GM18507 (cell line): ENCODE data around the gene ZFP37.
"Not testable (repeated sequence)": the region's sequence is repeated elsewhere in the genome, so short reads cannot be mapped to it uniquely, and the experiment has no call there.

Experiments
- DNase-seq: peaks from one replicate; pipeline ENCODE4 v3.0.0; 2011; ENCODE audit warnings: low read depth; ENCODE audit not compliant: insufficient read length; ENCODE audit errors: extremely low spot score
- FAIRE-seq: peaks from 2 replicates; lab custom pipeline; 2011; peaks lifted over from hg19 to GRCh38; lab: Jason Lieb, UNC

The ZFP37 gene

DNA sequence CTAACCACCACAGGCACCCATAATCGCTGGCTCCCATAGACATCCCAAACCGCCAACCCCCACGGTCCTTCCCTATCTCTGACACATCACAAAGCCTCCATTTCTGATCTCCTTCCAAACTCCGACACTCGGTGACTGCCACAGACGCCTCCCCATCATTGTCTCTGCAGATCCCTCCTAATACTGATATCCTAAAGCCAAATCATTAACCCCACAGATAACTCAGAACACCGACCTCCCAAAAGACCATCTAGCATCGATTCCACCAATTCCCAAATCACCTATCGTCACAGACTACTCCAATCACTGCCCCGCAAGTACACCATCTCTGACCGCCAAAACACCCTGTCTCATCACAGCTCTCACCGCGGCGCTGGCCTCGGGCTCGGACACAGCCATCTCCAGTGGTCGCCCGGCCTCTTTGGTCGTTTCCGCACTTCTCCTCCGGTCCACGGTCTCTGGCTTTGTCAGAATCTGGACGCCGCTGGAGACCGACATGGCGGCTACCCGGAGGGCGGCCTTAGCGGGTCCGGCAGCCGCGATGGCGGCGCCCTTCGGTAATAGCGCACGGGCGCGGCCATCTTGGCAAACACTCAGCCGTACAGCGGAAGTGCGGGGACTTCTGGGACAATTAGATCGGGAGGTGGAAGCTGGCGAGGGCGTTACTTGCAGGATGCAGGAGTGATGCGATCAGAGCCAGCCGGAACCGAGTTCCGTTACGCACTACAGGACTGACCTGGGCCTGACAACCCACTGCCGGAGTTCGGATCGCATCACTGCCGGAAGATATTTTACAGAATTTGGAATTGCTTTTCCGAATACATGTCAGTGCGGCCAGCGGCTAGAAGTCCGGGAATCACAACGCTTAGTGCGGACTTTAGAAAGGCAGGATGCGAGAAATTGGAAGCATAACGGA lies at the start of gene ZFP37:
Gene ZFP37, minus strand, starts transcription at position 534 of the 916 bp plus-strand sequence. Its CDS starts 36 bp downstream, at position 498.
- FAIRE-seq (no peak), DNase-seq (peak; percentile 35)

- FAIRE-seq, result peak; percentile 68
Observed at GRCh38 chr9:113105345-113105744, 48.8 kb upstream of the ZFP37 start.

GRCh38 chr9:113095561-113095960 lies 39.0 kb upstream of the ZFP37 start:
- no peak for DNase-seq
- FAIRE-seq, result no peak

More at GRCh38 chr9:113105345-113105744, 48.8 kb upstream of the ZFP37 start:
- not testable (repeated sequence) for DNase-seq

GRCh38 chr9:113089924-113090323 lies 33.4 kb upstream of the ZFP37 start:
- not testable (repeated sequence) for DNase-seq, FAIRE-seq

DNA sequence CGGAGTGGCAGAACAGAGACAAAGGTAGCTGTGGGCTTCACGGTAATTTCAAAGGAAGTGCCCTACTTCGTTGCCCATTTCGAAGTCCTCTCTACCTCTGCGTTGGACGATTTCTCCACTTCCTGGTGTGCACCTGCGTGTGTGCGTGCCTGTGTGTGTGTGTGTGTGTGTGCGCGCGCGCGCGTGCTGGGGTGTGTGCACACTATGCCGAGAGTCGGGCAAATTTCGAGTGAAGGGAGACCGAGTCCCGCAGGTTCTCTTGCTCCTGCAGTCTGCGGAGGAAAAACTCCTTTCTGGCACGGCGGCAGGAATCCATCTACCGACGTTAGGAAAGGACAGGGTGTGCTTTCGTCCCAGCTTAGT lies 32.6 kb upstream of the ZFP37 start:
- FAIRE-seq, DNase-seq: not testable (repeated sequence)

GRCh38 chr9:113088456-113089142 lies 32.1 kb upstream of the ZFP37 start:
- FAIRE-seq, DNase-seq: not testable (repeated sequence)

- DNase-seq, FAIRE-seq: not testable (repeated sequence)
Observed at GRCh38 chr9:113062932-113063310, 6.4 kb upstream of the ZFP37 start.

- not testable (repeated sequence) for FAIRE-seq, DNase-seq
Observed at GRCh38 chr9:113062256-113062931, 5.9 kb upstream of the ZFP37 start.

GRCh38 chr9:113061072-113061850 lies 4.7 kb upstream of the ZFP37 start:
- FAIRE-seq, DNase-seq: not testable (repeated sequence)

- DNase-seq, FAIRE-seq: not testable (repeated sequence)
Observed at GRCh38 chr9:113059581-113060284, 3.2 kb upstream of the ZFP37 start.

DNA sequence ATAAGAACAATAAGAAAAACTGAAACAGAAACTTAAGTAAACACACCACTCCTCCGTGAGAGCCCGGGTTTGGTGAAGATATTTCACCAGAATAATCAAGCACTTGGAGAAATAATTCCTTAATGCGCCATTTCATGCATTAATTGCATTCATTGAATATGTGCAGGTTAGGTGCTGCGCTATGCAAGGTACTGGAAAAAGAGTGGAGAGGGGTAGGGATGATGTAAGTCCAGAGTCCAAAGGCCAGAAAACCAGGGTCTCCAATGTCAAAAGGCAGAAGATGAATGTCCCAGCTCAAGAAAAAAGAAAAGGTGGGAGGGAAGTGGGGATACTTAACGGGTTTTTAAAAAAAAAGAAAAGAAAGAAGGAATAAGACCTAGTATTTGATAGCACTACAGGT lies 669 bp upstream of the ZFP37 start:
- FAIRE-seq, result no peak
- DNase-seq, result no peak

DNA sequence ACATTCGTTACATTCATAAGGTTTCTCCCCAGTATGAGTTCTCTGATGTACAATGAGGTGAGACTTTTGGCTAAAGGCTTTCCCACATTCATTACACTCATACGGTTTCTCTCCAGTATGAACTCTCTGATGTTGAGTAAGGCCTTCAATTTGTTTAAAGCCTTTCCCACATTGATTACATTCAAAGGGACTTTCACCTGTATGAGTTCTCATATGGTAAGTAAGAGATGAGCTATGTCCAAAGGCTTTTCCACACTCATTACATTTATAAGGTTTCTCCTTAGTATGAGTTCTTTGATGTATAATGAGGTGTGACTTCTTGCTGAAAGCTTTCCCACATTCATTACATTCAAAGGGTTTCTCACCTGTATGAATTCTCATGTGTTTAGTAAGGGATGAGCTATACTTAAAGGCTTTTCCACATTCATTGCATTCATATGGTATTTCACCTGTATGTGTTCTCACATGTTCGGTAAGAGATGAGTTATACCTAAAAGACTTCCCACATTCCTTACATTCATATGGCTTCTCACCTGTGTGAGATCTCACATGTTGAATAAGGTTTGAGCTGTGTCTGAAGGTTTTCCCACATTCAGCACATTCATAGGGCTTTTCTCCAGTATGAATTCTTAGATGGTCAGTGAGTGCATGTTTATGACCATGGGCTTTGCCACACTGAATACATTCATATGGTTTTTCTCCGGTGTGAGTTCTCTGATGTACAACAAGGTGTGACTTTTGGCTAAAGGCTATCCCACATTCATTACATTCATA lies 13.5 kb downstream of the ZFP37 start:
- FAIRE-seq (no peak), DNase-seq (no peak)

GRCh38 chr9:113026200-113026599 lies 30.3 kb downstream of the ZFP37 start:
- DNase-seq (no peak), FAIRE-seq (no peak)

GRCh38 chr9:113018247-113018646 lies 38.3 kb downstream of the ZFP37 start:
- DNase-seq (no peak), FAIRE-seq (no peak)

- DNase-seq, result no peak
- FAIRE-seq, result no peak
Observed at GRCh38 chr9:113012492-113012891, 44.0 kb downstream of the ZFP37 start.

DNA sequence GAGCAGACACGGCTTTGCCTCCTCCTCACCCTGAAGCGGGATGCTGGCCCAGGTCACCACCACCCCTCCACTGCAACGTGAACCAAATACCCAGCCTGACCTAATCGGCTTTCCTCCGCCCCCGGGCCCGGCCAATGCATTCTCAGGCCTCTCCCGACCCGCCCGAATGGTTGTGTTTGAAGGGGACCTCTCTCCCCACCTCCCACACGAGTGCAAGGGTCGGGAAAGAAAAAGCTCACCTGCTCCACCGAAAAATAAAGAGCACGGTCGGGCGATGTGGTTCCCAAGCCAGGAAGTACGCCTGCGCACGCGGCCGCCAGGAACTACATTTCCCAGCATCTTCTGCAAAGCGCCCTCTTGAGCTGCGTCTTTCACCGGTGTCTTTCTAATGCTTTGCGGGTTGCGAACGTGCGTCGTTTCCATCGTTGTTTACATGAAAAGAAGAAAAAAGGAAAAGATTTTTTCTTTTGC lies 44.6 kb downstream of the ZFP37 start, which contains the start of gene ZNF883:
Gene ZNF883, minus strand, starts transcription at position 282 of the 471 bp plus-strand sequence.
- FAIRE-seq, result no peak
- DNase-seq, result no peak

DNA sequence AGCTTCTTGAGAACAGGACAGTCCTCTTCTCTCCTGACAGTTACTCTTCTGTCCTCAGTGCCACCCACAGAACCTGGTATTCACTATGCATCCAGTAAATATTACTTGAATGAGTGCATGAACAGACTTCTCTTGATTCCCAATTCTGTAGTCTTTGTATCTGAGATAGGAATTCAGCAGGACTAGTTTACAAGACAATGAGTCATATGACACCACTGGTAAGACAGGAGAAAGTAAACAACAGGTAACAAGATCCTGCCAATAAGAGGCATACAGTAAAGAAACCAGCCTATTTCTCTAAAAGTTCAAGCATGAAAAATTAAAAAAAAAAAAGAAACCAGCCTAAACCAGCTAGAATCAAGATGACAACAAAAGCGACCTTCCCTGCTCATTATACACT lies 50.7 kb downstream of the ZFP37 start:
- FAIRE-seq (no peak), DNase-seq (no peak)
